ENCODE results near the gene DNAJB4. TPM values are rescaled to one million over a fixed set of nuclear protein-coding genes. Genes with fewer than 3 reads are reported as not detected.

The DNAJB4 gene
- total and polyA plus RNA-seq, 2 donors (not counting 1 experiment from before 2014, with no cell fraction given) = 3.6 to 17.0 TPM

DNA sequence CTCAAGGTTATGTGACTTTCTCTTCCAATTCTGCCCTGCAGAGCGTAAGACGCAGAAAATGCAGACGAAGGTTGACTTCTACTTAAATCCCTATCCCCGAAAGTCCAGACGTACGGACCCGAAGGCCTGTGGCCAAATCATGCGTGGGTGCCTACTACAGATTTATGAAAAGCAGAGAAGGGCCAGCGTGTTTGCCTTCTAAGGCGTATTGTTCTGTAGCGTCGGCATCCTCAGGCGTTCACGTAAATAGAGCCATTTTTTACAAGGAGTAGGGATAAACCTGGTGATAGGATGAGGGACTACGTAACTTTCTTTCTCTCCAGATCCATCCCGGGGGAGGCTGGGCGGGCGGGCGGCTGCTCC lies 40.8 kb downstream of the DNAJB4 start:
- Histone ChIP-seq H3K4me1 (ENCODE audit: control insufficient read depth in 2 of 2, insufficient read depth in 2 of 2, low read length in 2 of 2) (peaks cover 19 to 24% of the 10 kb centered on the region in 2 donors), H3K79me2 (ENCODE audit: control insufficient read depth, insufficient read depth, low read length) (no peaks in the 10 kb centered on the region), H3K4me2 (replicated peaks; ENCODE audit: low read depth, low read length, poor library complexity, severe bottlenecking) (peak overlapping the region; percentile 89), H2AFZ (ENCODE audit: insufficient read depth, low read depth, low read length, poor library complexity, severe bottlenecking) (peak overlapping the region; percentile 80), H4K20me1 (ENCODE audit: control insufficient read depth, insufficient read depth, low read length, poor library complexity, severe bottlenecking) (no peaks in the 10 kb centered on the region), H3K27me3 (replicated peaks in 1 of 4; ENCODE audit: control extremely low read depth in 1 of 4, control insufficient read depth in 3 of 4, insufficient read depth in 4 of 4, low read length in 3 of 4) (peaks cover 0 to 38% (median 35%) of the 10 kb centered on the region in 4 experiments), H3K9ac (ENCODE audit: low read length) (peak overlapping the region; percentile 64), H3K27ac (ENCODE audit: low read length in 2 of 2) (no peak overlapping the region), H3K36me3 (replicated peaks in 1 of 2; ENCODE audit: control extremely low read depth in 1 of 2, control insufficient read depth in 1 of 2, extremely low read depth in 1 of 2, insufficient read depth in 2 of 2, low read length in 1 of 2) (no peaks in the 10 kb centered on the region), H3K4me3 (ENCODE audit: control extremely low read depth in 1 of 5, extremely low read depth in 1 of 5, insufficient read depth in 1 of 5, low read depth in 2 of 5, low read length in 4 of 5) (peak overlapping the region in 4 of 5 experiments; percentile 22 to 68 (median 52)), H3K9me3 (ENCODE audit: control extremely low read depth in 1 of 3, control insufficient read depth in 2 of 3, insufficient read depth in 1 of 3, low read length in 2 of 3) (peaks cover 0 to 4% (median 0%) of the 10 kb centered on the region in 3 donors)
- whole genome bisulfite sequencing (ENCODE audit: insufficient coverage) = 26% methylated on average over 19 of the region's 19 CpGs
- Mint-ChIP-seq H3K9me3 (ENCODE audit: insufficient read depth) (no peaks in the 10 kb centered on the region), H3K4me3 (peak overlapping the region; percentile 83), H3K27ac (no peak overlapping the region), H3K27me3 (peaks cover 44% of the 10 kb centered on the region), H3K4me1 (peaks cover 23% of the 10 kb centered on the region)
- ChIA-PET CTCF (no interaction called here), POLR2A (interaction anchor here (0.6 kb wide), 1 partner anchor 25 kb away, joined by 4 read pairs; no protein-coding TSS in a partner anchor)
- TF ChIP-seq, protein P1, sequence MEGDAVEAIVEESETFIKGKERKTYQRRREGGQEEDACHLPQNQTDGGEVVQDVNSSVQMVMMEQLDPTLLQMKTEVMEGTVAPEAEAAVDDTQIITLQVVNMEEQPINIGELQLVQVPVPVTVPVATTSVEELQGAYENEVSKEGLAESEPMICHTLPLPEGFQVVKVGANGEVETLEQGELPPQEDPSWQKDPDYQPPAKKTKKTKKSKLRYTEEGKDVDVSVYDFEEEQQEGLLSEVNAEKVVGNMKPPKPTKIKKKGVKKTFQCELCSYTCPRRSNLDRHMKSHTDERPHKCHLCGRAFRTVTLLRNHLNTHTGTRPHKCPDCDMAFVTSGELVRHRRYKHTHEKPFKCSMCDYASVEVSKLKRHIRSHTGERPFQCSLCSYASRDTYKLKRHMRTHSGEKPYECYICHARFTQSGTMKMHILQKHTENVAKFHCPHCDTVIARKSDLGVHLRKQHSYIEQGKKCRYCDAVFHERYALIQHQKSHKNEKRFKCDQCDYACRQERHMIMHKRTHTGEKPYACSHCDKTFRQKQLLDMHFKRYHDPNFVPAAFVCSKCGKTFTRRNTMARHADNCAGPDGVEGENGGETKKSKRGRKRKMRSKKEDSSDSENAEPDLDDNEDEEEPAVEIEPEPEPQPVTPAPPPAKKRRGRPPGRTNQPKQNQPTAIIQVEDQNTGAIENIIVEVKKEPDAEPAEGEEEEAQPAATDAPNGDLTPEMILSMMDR (IDR thresholded peaks at IDR 0.05) = no peak
- no peak for TF ChIP-seq EZH2 (IDR thresholded peaks at IDR 0.05; ENCODE audit: borderline replicate concordance, insufficient read depth, low read depth, low read length, poor library complexity, severe bottlenecking)
- ATAC-seq (ENCODE audit: low read depth) (no peak), DNase-seq (peak; percentile 36)
- intact Hi-C loops (cut with micrococcal nuclease) = no loop called here

DNA sequence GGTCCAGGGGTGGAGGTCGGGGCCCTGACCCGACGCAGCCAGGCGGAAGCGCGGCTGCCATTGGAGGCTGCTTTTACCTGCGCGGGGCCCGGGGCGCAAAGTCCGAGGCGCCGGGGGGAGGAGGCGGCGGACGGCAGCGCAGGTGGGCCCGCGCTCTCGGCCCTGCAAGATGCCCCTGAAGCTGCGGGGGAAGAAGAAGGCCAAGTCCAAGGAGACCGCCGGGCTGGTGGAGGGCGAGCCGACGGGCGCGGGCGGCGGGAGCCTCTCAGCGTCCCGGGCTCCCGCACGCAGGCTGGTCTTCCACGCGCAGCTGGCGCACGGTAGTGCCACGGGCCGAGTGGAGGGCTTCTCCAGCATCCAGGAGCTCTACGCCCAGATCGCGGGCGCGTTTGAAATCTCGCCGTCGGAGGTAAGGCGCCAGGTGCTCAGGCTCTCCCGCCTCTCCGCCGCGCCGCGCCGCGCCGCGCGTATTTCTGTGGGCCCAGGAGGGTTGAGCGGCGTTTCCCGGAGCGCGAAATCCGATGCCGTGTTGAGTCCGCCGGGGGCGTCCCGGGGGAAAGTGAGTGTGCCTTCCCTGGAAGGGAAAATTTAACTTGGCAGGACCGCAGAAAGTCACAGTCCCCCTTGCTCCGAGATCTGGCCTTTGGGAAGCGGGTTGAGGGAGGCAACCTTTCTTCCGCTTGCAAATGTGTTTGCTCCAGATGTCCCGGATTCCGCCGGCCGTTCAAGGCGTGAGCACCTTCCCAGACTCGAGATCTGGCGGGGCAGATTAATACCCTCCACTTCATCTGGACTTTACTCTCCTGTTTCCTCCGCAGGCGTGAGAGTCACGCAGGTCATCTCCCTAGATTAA lies 41.4 kb downstream of the DNAJB4 start, which contains the start of gene GIPC2:
GIPC2 (plus strand) TSS at position 41 of the 853 bp plus-strand sequence; CDS start at position 170, 129 bp downstream.
- Histone ChIP-seq H3K79me2 (ENCODE audit: control insufficient read depth, insufficient read depth, low read length) (no peaks in the 10 kb centered on the region), H4K20me1 (ENCODE audit: control insufficient read depth, insufficient read depth, low read length, poor library complexity, severe bottlenecking) (no peaks in the 10 kb centered on the region), H3K4me3 (ENCODE audit: control extremely low read depth in 1 of 5, extremely low read depth in 1 of 5, insufficient read depth in 1 of 5, low read depth in 2 of 5, low read length in 4 of 5) (peak within 1 kb of the TSS in 4 of 5 experiments; percentile 35 to 68 (median 52)), H3K4me1 (ENCODE audit: control insufficient read depth in 2 of 2, insufficient read depth in 2 of 2, low read length in 2 of 2) (peaks cover 19 to 24% of the 10 kb centered on the region in 2 donors), H3K4me2 (replicated peaks; ENCODE audit: low read depth, low read length, poor library complexity, severe bottlenecking) (peak within 1 kb of the TSS; percentile 89), H3K9ac (ENCODE audit: low read length) (peak within 1 kb of the TSS; percentile 64), H3K27me3 (replicated peaks in 1 of 4; ENCODE audit: control extremely low read depth in 1 of 4, control insufficient read depth in 3 of 4, insufficient read depth in 4 of 4, low read length in 3 of 4) (peaks cover 0 to 38% (median 35%) of the 10 kb centered on the region in 4 experiments), H3K9me3 (ENCODE audit: control extremely low read depth in 1 of 3, control insufficient read depth in 2 of 3, insufficient read depth in 1 of 3, low read length in 2 of 3) (peaks cover 0 to 4% (median 0%) of the 10 kb centered on the region in 3 donors), H3K27ac (ENCODE audit: low read length in 2 of 2) (no peak within 1 kb of the TSS), H2AFZ (ENCODE audit: insufficient read depth, low read depth, low read length, poor library complexity, severe bottlenecking) (peak within 1 kb of the TSS; percentile 80), H3K36me3 (replicated peaks in 1 of 2; ENCODE audit: control extremely low read depth in 1 of 2, control insufficient read depth in 1 of 2, extremely low read depth in 1 of 2, insufficient read depth in 2 of 2, low read length in 1 of 2) (no peaks in the 10 kb centered on the region)
- ATAC-seq (ENCODE audit: low read depth) (peak; percentile 10), DNase-seq (peak; percentile 48)
- Mint-ChIP-seq H3K9me3 (ENCODE audit: insufficient read depth) (no peaks in the 10 kb centered on the region), H3K27me3 (peaks cover 47% of the 10 kb centered on the region), H3K4me3 (peak within 1 kb of the TSS; percentile 83), H3K4me1 (peaks cover 20% of the 10 kb centered on the region), H3K27ac (no peak within 1 kb of the TSS)
- WGBS (ENCODE audit: insufficient coverage) = 2% methylated on average over 82 of the region's 85 CpGs
- intact Hi-C loops (cut with micrococcal nuclease) = no loop called here
- TF ChIP-seq, protein P1 (IDR thresholded peaks at IDR 0.05) = no peak
- no peak for TF ChIP-seq EZH2 (IDR thresholded peaks at IDR 0.05; ENCODE audit: borderline replicate concordance, insufficient read depth, low read depth, low read length, poor library complexity, severe bottlenecking)
- CTCF ChIA-PET = no interaction called here
- POLR2A ChIA-PET = no interaction called here

All from B cell (primary cell).